ENCODE data around the gene POLE. TPM values are rescaled to one million over a fixed set of nuclear protein-coding genes. Genes with fewer than 3 reads are reported as not detected.

POLE gene
- total RNA-seq, 1 experiment from 2014 or later: 147 TPM

DNA sequence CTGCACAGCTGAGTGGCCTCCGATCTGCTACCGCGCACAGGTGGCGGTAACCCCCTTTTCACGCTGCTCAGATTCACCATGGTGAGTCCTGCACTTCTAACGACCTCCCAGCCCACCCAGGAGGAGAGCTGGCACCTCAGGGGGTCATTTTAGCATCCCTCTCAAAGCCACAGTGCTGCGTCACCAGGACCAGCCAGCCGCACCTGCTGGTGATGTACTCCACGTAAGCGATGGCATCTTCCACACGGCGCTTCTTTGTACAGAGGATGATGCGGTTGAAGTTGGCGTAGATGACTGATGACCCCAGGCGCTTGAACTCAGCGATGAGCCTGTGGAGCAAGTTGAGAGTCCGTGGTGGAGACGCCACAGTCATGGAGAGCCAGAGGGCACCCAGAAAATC, 49.3 kb downstream of the POLE start:
- Histone ChIP-seq H3T11ph (ENCODE audit: low read length) (no peak overlapping the region), H3K27me3 (ENCODE audit: insufficient read depth, low read length) (no peaks in the 10 kb centered on the region), H3K14ac (ENCODE audit: insufficient read depth, low read length) (no peak overlapping the region), H2BK5ac (ENCODE audit: insufficient read length, low read length) (no peak overlapping the region), H3K27ac (ENCODE audit: insufficient read length, low read depth, low read length) (no peak overlapping the region), H3K4ac (ENCODE audit: low read depth, low read length) (no peak overlapping the region), H2BK15ac (ENCODE audit: low read depth, low read length) (no peak overlapping the region), H4K8ac (replicated peaks; ENCODE audit: insufficient read length, low read depth, low read length) (no peak overlapping the region), H2BK20ac (ENCODE audit: low read depth, low read length, poor library complexity, severe bottlenecking) (no peak overlapping the region), H2AK5ac (ENCODE audit: insufficient read length, low read length) (no peak overlapping the region), H4K20me1 (ENCODE audit: control insufficient read depth, insufficient read depth, insufficient read length) (no peaks in the 10 kb centered on the region), H2BK120ac (ENCODE audit: low read depth, low read length, poor library complexity, severe bottlenecking) (no peak overlapping the region), H4K5ac (ENCODE audit: insufficient read length, low read depth, low read length) (no peak overlapping the region), H3K23me2 (ENCODE audit: insufficient read length, low read depth, low read length, poor library complexity, severe bottlenecking) (no peaks in the 10 kb centered on the region), H2BK12ac (ENCODE audit: insufficient read length, low read depth, low read length) (no peak overlapping the region), H2AFZ (ENCODE audit: low read length) (no peak overlapping the region), H4K91ac (ENCODE audit: insufficient read length, low read depth, low read length) (no peak overlapping the region), H3K79me2 (ENCODE audit: insufficient read depth, low read length) (no peaks in the 10 kb centered on the region), H3K18ac (ENCODE audit: insufficient read length, low read depth, low read length) (no peak overlapping the region), H3K79me1 (ENCODE audit: insufficient read depth, low read depth, low read length, poor library complexity, severe bottlenecking) (no peaks in the 10 kb centered on the region), H3K4me2 (ENCODE audit: insufficient read depth, insufficient read length, low read length) (no peak overlapping the region), H3K4me1 (ENCODE audit: insufficient read depth, low read length) (no peaks in the 10 kb centered on the region), H3K56ac (ENCODE audit: insufficient read length, low read depth, low read length) (no peak overlapping the region), H3K23ac (ENCODE audit: insufficient read length, low read depth, low read length) (no peak overlapping the region), H3K9me3 (ENCODE audit: control insufficient read depth, low read depth, low read length) (no peaks in the 10 kb centered on the region), H3K9ac (ENCODE audit: extremely low read depth, insufficient read length, low read length) (no peak overlapping the region)
- Mint-ChIP-seq H3K4me1 (peaks cover 0 to 6% of the 10 kb centered on the region in 2 experiments; a peak in 3 of 4 replicates), H3K9me3 (no peaks in the 10 kb centered on the region), H3K27ac (peak overlapping the region in 2 of 3 experiments; percentile 28 to 69; a peak in 1 of 7 replicates), H3K27me3 (ENCODE audit: low read depth) (no peaks in the 10 kb centered on the region), H3K4me3 (no peak overlapping the region), H3K36me3 (ENCODE audit: insufficient read depth in 1 of 3, low read depth in 3 of 3) (peaks cover 59 to 97% (median 89%) of the 10 kb centered on the region in 3 experiments; a peak in 6 of 7 replicates)
- TF ChIP-seq, protein P1, sequence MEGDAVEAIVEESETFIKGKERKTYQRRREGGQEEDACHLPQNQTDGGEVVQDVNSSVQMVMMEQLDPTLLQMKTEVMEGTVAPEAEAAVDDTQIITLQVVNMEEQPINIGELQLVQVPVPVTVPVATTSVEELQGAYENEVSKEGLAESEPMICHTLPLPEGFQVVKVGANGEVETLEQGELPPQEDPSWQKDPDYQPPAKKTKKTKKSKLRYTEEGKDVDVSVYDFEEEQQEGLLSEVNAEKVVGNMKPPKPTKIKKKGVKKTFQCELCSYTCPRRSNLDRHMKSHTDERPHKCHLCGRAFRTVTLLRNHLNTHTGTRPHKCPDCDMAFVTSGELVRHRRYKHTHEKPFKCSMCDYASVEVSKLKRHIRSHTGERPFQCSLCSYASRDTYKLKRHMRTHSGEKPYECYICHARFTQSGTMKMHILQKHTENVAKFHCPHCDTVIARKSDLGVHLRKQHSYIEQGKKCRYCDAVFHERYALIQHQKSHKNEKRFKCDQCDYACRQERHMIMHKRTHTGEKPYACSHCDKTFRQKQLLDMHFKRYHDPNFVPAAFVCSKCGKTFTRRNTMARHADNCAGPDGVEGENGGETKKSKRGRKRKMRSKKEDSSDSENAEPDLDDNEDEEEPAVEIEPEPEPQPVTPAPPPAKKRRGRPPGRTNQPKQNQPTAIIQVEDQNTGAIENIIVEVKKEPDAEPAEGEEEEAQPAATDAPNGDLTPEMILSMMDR (conservative IDR thresholded peaks at IDR 0.05): no peak
- no peak for DNase-seq
- WGBS (ENCODE audit: extremely low coverage, insufficient read length, low lambda C conversion rate): no CpG with 5 or more reads among the region's 18 CpGs

Measured in H9 (cell line).